ENCODE measurements around the gene DNAJC11.
"Not testable (repeated sequence)": the region's sequence is repeated elsewhere in the genome, so short reads cannot be mapped to it uniquely, and the experiment has no call there.

DNAJC11 gene

GRCh38 chr1:6694121-6694713, 7.4 kb downstream of the DNAJC11 start:
- no peak for FAIRE-seq

- FAIRE-seq, result no peak
These were observed 8.7 kb downstream of the DNAJC11 start for GRCh38 chr1:6692956-6693355.

GRCh38 chr1:6691507-6691906, 10.1 kb downstream of the DNAJC11 start:
- no peak for FAIRE-seq

- FAIRE-seq, result no peak
These were observed 11.4 kb downstream of the DNAJC11 start for GRCh38 chr1:6690186-6690585.

- no peak for FAIRE-seq
These were observed 12.9 kb downstream of the DNAJC11 start for GRCh38 chr1:6688757-6689156.

- FAIRE-seq, result no peak
These were observed 13.6 kb downstream of the DNAJC11 start for GRCh38 chr1:6688001-6688400.

- no peak for FAIRE-seq
These were observed 15.3 kb downstream of the DNAJC11 start for GRCh38 chr1:6686294-6686693.

- no peak for FAIRE-seq
These were observed 16.2 kb downstream of the DNAJC11 start for GRCh38 chr1:6685381-6685780.

- FAIRE-seq, result no peak
These were observed 18.2 kb downstream of the DNAJC11 start for GRCh38 chr1:6683434-6683833.

- FAIRE-seq, result no peak
These were observed 25.7 kb downstream of the DNAJC11 start for GRCh38 chr1:6675941-6676340.

- no peak for FAIRE-seq
These were observed 26.8 kb downstream of the DNAJC11 start for GRCh38 chr1:6674771-6675170.

GRCh38 chr1:6673816-6674398, 27.7 kb downstream of the DNAJC11 start:
- no peak for FAIRE-seq

- no peak for FAIRE-seq
These were observed 29.1 kb downstream of the DNAJC11 start for GRCh38 chr1:6672558-6672957.

- FAIRE-seq, result no peak
These were observed 33.1 kb downstream of the DNAJC11 start for GRCh38 chr1:6668503-6668902.

- no peak for FAIRE-seq
These were observed 34.5 kb downstream of the DNAJC11 start for GRCh38 chr1:6667139-6667538.

- no peak for FAIRE-seq
These were observed 34.9 kb downstream of the DNAJC11 start for GRCh38 chr1:6666696-6667095.

- not testable (repeated sequence) for FAIRE-seq
These were observed 39.1 kb downstream of the DNAJC11 start for GRCh38 chr1:6662468-6662867.

GRCh38 chr1:6660415-6661049, 41.1 kb downstream of the DNAJC11 start:
- no peak for FAIRE-seq

GRCh38 chr1:6658359-6659060, 43.1 kb downstream of the DNAJC11 start:
- FAIRE-seq, result no peak

GRCh38 chr1:6657138-6657537, 44.5 kb downstream of the DNAJC11 start:
- no peak for FAIRE-seq

GRCh38 chr1:6653436-6654290, 48.0 kb downstream of the DNAJC11 start:
- FAIRE-seq, result no peak

GRCh38 chr1:6652986-6653385, 48.6 kb downstream of the DNAJC11 start:
- no peak for FAIRE-seq

GRCh38 chr1:6651909-6652308, 49.7 kb downstream of the DNAJC11 start:
- no peak for FAIRE-seq

Measured in A204.1 (cell line).